Keratinocyte (primary cell): ENCODE data around the gene NFAT5. TPM values are rescaled to one million over a fixed set of nuclear protein-coding genes. Genes with fewer than 3 reads are reported as not detected.

Source experiments
- DNase-seq: peaks from one replicate; pipeline ENCODE4 v3.0.0-alpha.2; 2011; ENCODE audit warnings: low read depth, missing footprints, low spot score
- FAIRE-seq: peaks from 2 replicates; lab custom pipeline; 2011; peaks lifted over from hg19 to GRCh38; lab: Jason Lieb, UNC
- H2AFZ ChIP-seq: 2 replicates; pipeline ENCODE4 v1.6.0; 2012; ENCODE audit warnings: low read length, control low read depth, inconsistent platforms; ENCODE audit not compliant: control insufficient read depth
- H3K27ac ChIP-seq: 2 replicates; pipeline ENCODE4 v1.5.1; 2011; ENCODE audit warnings: low read length; ENCODE audit not compliant: control insufficient read depth, insufficient read depth
- H3K27me3 ChIP-seq: 3 replicates; pipeline ENCODE4 v1.6.0; 2011; ENCODE audit warnings: low read length; ENCODE audit not compliant: control insufficient read depth, insufficient read depth; ENCODE audit errors: extremely low read depth
- H3K36me3 ChIP-seq, 2 experiments: 2 replicates in 1 of 2; 3 replicates in 1 of 2; pipeline ENCODE4 v1.5.1; 2011; ENCODE audit warnings: low read length in 2 of 2, mild to moderate bottlenecking in 1 of 2; ENCODE audit not compliant: control insufficient read depth in 2 of 2, insufficient read depth in 2 of 2; ENCODE audit errors: extremely low read depth in 1 of 2
- H3K4me1 ChIP-seq: 3 replicates; pipeline ENCODE4 v1.5.1; 2011; ENCODE audit warnings: low read length; ENCODE audit not compliant: control insufficient read depth, insufficient read depth; ENCODE audit errors: extremely low read depth
- H3K4me2 ChIP-seq: 3 replicates; pipeline ENCODE4 v1.6.0; 2011; ENCODE audit warnings: low read depth, low read length; ENCODE audit not compliant: control insufficient read depth, insufficient read depth; ENCODE audit errors: extremely low read depth
- H3K4me3 ChIP-seq, 3 experiments: fragments of 200-600 bp in 1 of 3; sonication (generic) in 1 of 3; 2 replicates in 2 of 3; 3 replicates in 1 of 3; pipeline ENCODE4 v1.5.1; 2011 to 2016; ENCODE audit warnings: low read length in 3 of 3, mild to moderate bottlenecking in 3 of 3, control low read depth in 2 of 3, inconsistent platforms in 1 of 3, low read depth in 1 of 3, mixed read lengths in 1 of 3, mixed run types in 1 of 3, moderate library complexity in 1 of 3; ENCODE audit not compliant: control insufficient read depth in 2 of 3, insufficient read depth in 2 of 3; ENCODE audit errors: extremely low read depth in 1 of 3
- H3K79me2 ChIP-seq: 2 replicates; pipeline ENCODE4 v1.6.0; 2012; ENCODE audit warnings: low read length; ENCODE audit not compliant: control insufficient read depth, insufficient read depth
- H3K9ac ChIP-seq: 3 replicates; pipeline ENCODE4 v1.6.0; 2011; ENCODE audit warnings: low read length; ENCODE audit not compliant: control insufficient read depth, insufficient read depth; ENCODE audit errors: extremely low read depth
- H3K9me1 ChIP-seq: 3 replicates; pipeline ENCODE4 v1.6.0; 2011; ENCODE audit warnings: low read length; ENCODE audit not compliant: control insufficient read depth, insufficient read depth; ENCODE audit errors: extremely low read depth
- H3K9me3 ChIP-seq: 2 replicates; pipeline ENCODE4 v1.5.1; 2012; ENCODE audit warnings: low read depth, low read length; ENCODE audit not compliant: control insufficient read depth
- H4K20me1 ChIP-seq: 3 replicates; pipeline ENCODE4 v1.6.0; 2011; ENCODE audit warnings: low read length; ENCODE audit not compliant: control insufficient read depth, insufficient read depth; ENCODE audit errors: extremely low read depth
- CTCF ChIP-seq, 3 experiments: IDR thresholded peaks in 1 of 3; conservative IDR thresholded peaks in 1 of 3; optimal IDR thresholded peaks in 1 of 3; 2 replicates in 2 of 3; 3 replicates in 1 of 3; pipeline versions ENCODE3 to v1.5.1; 2011; ENCODE audit warnings: low read length in 3 of 3, mild to moderate bottlenecking in 3 of 3, moderate library complexity in 2 of 3, control low read depth in 1 of 3, inconsistent platforms in 1 of 3; ENCODE audit not compliant: insufficient read depth in 2 of 3; ENCODE audit errors: extremely low read depth in 1 of 3
- EZH2 ChIP-seq: IDR thresholded peaks from one replicate; pipeline ENCODE4 v1.6.1; 2012; ENCODE audit warnings: inconsistent platforms, mild to moderate bottlenecking, low read length, moderate library complexity
- dilution Hi-C: fragments of 300-500 bp; cut with MboI; formaldehyde crosslinking; loops from one replicate; pipeline ENCODE4 v1.7.0; 2020; ENCODE audit warnings: low sequenced_read_pairs; ENCODE audit not compliant: extremely low pct_ligation_motif_present
- polyA plus RNA-seq, 5 experiments: library from polyadenylated mRNA; depleted of rRNA in 3 of 5; stranded (reverse) in 3 of 5; stranded (forward) in 1 of 5; unstranded in 1 of 5; fragments of >200 nt; gene quantifications; 1 replicate in 1 of 5; 2 replicates in 3 of 5; 3 replicates in 1 of 5; pipeline versions ENCODE4 v1.2.1 to v1.2.3, GENCODE V29; 2011 to 2012; ENCODE audit warnings: missing spikeins in 2 of 5, low read depth in 1 of 5, low replicate concordance in 1 of 5

Gene NFAT5
- polyA plus RNA-seq, 1 donor (not counting 4 experiments of a cell fraction or from before 2014, with no cell fraction given) = 24.9 TPM

- Histone ChIP-seq H3K36me3 (peaks cover 37 to 51% of the 10 kb centered on the region in 2 experiments), H3K27me3 (no peaks in the 10 kb centered on the region), H4K20me1 (no peaks in the 10 kb centered on the region), H3K27ac (no peak overlapping the region), H2AFZ (no peak overlapping the region), H3K9me3 (no peaks in the 10 kb centered on the region), H3K9ac (no peak overlapping the region), H3K9me1 (no peaks in the 10 kb centered on the region), H3K4me1 (peaks cover 13% of the 10 kb centered on the region), H3K4me3 (no peak overlapping the region), H3K79me2 (peaks cover 20% of the 10 kb centered on the region), H3K4me2 (no peak overlapping the region)
- no peak for TF ChIP-seq EZH2
- TF ChIP-seq CTCF (optimal IDR thresholded peaks at IDR 0.05 in 1 of 3, IDR thresholded peaks at IDR 0.05 in 1 of 3, conservative IDR thresholded peaks at IDR 0.05 in 1 of 3; ENCODE audit: extremely low read depth in 1 of 3, insufficient read depth in 2 of 3, low read length in 3 of 3) = no peak
- dilution Hi-C loops = no loop called here
- DNase-seq = no peak
- FAIRE-seq = no peak
Measured at GRCh38 chr16:69741951-69742904, 176.5 kb downstream of the NFAT5 start.

DNA sequence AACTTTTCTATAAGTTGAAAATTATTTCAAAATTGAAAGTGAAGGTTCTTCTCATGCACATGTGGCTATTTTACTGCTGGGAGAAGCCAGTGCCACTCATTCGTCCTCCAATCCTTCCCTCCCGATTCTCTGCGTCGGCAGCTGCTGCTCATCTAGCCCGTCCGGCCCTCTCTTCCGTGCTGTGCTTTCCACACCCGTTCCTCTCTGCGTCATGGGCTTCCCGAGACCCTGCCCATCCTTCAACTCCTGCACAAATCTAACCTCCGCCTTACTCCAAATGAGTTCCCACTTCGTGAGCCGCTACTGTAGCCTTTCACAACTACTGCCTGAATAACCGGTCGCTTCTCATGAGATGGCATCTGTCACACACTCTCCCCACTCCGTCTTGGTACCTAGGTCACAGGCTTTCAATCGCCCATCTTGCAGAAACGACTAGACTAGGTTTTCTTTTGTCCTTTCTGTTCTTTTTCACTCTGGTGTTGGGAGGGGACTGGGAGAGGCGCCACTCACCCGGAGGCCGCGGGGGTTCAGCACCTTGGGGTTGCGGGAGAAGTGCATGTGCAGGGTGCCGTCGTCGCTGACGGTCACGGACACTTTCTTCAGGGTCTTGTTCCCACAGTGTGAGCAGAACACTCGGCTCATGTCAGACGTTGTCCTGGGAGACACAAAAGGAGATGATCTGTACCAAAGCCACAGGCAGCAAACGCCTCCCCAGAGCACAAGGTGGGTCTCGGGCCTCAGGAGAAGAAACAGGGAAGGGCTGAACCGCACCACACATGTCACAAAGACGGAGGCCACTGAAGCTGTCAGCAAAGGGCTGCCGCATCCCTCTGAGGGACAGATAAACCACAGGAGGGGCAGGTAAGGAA is 178.8 kb downstream of the NFAT5 start:
- FAIRE-seq = no peak
- no peak overlapping the region for H3K4me3 ChIP-seq
- peaks cover 13% of the 10 kb centered on the region for H3K4me1 ChIP-seq
- no peak for DNase-seq
- H3K79me2 ChIP-seq = peaks cover 32% of the 10 kb centered on the region
- TF ChIP-seq CTCF (optimal IDR thresholded peaks at IDR 0.05 in 1 of 3, IDR thresholded peaks at IDR 0.05 in 1 of 3, conservative IDR thresholded peaks at IDR 0.05 in 1 of 3; ENCODE audit: extremely low read depth in 1 of 3, insufficient read depth in 2 of 3, low read length in 3 of 3) (no peak), EZH2 (no peak)
- no peak overlapping the region for H3K27ac ChIP-seq
- no peaks in the 10 kb centered on the region for H3K9me1 ChIP-seq
- peaks cover 4% of the 10 kb centered on the region for H4K20me1 ChIP-seq
- H3K36me3 ChIP-seq = peaks cover 53 to 70% of the 10 kb centered on the region in 2 experiments
- no peaks in the 10 kb centered on the region for H3K9me3 ChIP-seq
- H2AFZ ChIP-seq = no peak overlapping the region
- dilution Hi-C loops = no loop called here
- no peaks in the 10 kb centered on the region for H3K27me3 ChIP-seq
- no peak overlapping the region for H3K4me2 ChIP-seq
- no peak overlapping the region for H3K9ac ChIP-seq
